AG10803 (cell line): ENCODE results near the gene TWIST2.

Source experiments
- DNase-seq: peaks from one replicate; pipeline ENCODE4 v3.0.0; 2010; ENCODE audit warnings: low read depth
- H3K4me3 ChIP-seq: 2 replicates; pipeline ENCODE4 v1.5.1; 2011; ENCODE audit warnings: mild to moderate bottlenecking, low read length, control low read depth
- CTCF ChIP-seq: conservative IDR thresholded peaks from 2 replicates; pipeline ENCODE4 v1.5.1; 2011; ENCODE audit warnings: mild to moderate bottlenecking, low read length, control low read depth, inconsistent platforms

TWIST2 gene

GRCh38 chr2:238898534-238899281 is 50.8 kb downstream of the TWIST2 start:
- no peak for DNase-seq
- TF ChIP-seq CTCF = no peak

GRCh38 chr2:238899386-238899785 is 51.5 kb downstream of the TWIST2 start:
- peak; percentile 80 for DNase-seq
- no peak overlapping the region for H3K4me3 ChIP-seq

More at GRCh38 chr2:238898534-238899281, 50.8 kb downstream of the TWIST2 start:
- H3K4me3 ChIP-seq = no peak overlapping the region

GRCh38 chr2:238900511-238900910 is 52.6 kb downstream of the TWIST2 start:
- TF ChIP-seq CTCF = no peak
- DNase-seq = no peak
- 0 out of 2 replicates have a peak overlapping the region, but pooled peaks have one; percentile 5 for H3K4me3 ChIP-seq

More at GRCh38 chr2:238899386-238899785, 51.5 kb downstream of the TWIST2 start:
- no peak for TF ChIP-seq CTCF

GRCh38 chr2:238901461-238902057 is 53.7 kb downstream of the TWIST2 start:
- no peak for DNase-seq
- no peak overlapping the region; the same call in 1 of the 2 replicates for H3K4me3 ChIP-seq
- TF ChIP-seq CTCF = no peak

- TF ChIP-seq CTCF = no peak
- no peak for DNase-seq
- H3K4me3 ChIP-seq = no peak overlapping the region
Measured at GRCh38 chr2:238902285-238902684, 54.4 kb downstream of the TWIST2 start.

- no peak for TF ChIP-seq CTCF
Measured at GRCh38 chr2:238903141-238903540, 55.3 kb downstream of the TWIST2 start.

GRCh38 chr2:238904177-238904576 is 56.3 kb downstream of the TWIST2 start:
- no peak overlapping the region for H3K4me3 ChIP-seq
- no peak for TF ChIP-seq CTCF
- DNase-seq = no peak

More at GRCh38 chr2:238903141-238903540, 55.3 kb downstream of the TWIST2 start:
- no peak overlapping the region for H3K4me3 ChIP-seq
- DNase-seq = no peak
